NCI-H2029 treated with DMSO at 0.1 percent for 48 hours (cell line): ENCODE results near the gene CCDC148.

Source experiments
- DNase-seq: peaks from one replicate; lab custom pipeline; 2025; lab: John Stamatoyannopoulos, UW

CCDC148 gene

DNA sequence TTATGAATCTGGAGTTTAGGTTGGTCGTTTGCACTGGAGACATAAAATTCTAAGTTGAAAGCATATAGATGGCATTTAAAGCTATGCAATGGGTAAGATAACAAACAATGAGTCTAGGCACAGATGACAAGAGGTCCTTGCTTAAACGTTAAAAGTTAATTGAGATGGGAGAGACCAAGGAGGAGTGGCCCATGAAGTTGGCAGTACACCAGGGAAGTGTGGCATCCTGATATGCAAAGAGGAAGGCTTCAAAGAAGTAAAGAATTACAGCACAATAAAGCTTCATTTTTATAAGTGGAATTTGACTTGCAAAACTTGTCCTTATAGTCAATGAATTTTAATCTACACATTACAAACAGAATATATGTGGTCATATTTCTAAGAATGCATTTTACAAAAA lies 331.7 kb downstream of the CCDC148 start:
- DNase-seq = no peak
